ENCODE measurements around the gene GLRB.

DNA sequence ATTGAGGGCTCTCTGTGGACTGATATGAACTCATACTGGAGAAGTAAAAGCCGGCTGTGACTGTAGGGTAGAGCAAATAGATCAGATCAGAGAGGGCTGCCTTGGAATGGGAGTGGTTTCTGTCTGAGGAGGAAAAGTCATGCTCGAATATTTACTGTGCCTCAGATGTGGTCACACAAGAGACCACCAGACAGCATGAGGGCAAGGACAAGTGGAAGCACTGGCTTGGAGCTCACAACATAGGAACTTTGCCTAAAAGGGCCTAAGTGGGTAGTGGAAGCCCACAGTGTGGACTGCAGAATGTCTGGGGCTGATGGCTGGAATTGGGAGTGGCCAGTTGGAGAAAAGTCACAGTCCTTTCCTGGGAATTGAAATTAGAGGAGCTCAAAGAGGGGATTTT lies 19.8 kb downstream of the GLRB start:
- TF ChIP-seq, protein P1, sequence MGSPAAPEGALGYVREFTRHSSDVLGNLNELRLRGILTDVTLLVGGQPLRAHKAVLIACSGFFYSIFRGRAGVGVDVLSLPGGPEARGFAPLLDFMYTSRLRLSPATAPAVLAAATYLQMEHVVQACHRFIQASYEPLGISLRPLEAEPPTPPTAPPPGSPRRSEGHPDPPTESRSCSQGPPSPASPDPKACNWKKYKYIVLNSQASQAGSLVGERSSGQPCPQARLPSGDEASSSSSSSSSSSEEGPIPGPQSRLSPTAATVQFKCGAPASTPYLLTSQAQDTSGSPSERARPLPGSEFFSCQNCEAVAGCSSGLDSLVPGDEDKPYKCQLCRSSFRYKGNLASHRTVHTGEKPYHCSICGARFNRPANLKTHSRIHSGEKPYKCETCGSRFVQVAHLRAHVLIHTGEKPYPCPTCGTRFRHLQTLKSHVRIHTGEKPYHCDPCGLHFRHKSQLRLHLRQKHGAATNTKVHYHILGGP (tag by site-specific recombination; IDR thresholded peaks at IDR 0.05): no peak
- TF ChIP-seq, protein P2, sequence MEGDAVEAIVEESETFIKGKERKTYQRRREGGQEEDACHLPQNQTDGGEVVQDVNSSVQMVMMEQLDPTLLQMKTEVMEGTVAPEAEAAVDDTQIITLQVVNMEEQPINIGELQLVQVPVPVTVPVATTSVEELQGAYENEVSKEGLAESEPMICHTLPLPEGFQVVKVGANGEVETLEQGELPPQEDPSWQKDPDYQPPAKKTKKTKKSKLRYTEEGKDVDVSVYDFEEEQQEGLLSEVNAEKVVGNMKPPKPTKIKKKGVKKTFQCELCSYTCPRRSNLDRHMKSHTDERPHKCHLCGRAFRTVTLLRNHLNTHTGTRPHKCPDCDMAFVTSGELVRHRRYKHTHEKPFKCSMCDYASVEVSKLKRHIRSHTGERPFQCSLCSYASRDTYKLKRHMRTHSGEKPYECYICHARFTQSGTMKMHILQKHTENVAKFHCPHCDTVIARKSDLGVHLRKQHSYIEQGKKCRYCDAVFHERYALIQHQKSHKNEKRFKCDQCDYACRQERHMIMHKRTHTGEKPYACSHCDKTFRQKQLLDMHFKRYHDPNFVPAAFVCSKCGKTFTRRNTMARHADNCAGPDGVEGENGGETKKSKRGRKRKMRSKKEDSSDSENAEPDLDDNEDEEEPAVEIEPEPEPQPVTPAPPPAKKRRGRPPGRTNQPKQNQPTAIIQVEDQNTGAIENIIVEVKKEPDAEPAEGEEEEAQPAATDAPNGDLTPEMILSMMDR (tag by site-specific recombination; IDR thresholded peaks at IDR 0.05): no peak
- TF ChIP-seq, protein P3, sequence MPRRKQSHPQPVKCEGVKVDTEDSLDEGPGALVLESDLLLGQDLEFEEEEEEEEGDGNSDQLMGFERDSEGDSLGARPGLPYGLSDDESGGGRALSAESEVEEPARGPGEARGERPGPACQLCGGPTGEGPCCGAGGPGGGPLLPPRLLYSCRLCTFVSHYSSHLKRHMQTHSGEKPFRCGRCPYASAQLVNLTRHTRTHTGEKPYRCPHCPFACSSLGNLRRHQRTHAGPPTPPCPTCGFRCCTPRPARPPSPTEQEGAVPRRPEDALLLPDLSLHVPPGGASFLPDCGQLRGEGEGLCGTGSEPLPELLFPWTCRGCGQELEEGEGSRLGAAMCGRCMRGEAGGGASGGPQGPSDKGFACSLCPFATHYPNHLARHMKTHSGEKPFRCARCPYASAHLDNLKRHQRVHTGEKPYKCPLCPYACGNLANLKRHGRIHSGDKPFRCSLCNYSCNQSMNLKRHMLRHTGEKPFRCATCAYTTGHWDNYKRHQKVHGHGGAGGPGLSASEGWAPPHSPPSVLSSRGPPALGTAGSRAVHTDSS (tag by site-specific recombination; IDR thresholded peaks at IDR 0.05): no peak
- no peak for TF ChIP-seq YY1 (tag by site-specific recombination; IDR thresholded peaks at IDR 0.05)
- TF ChIP-seq, protein P4, sequence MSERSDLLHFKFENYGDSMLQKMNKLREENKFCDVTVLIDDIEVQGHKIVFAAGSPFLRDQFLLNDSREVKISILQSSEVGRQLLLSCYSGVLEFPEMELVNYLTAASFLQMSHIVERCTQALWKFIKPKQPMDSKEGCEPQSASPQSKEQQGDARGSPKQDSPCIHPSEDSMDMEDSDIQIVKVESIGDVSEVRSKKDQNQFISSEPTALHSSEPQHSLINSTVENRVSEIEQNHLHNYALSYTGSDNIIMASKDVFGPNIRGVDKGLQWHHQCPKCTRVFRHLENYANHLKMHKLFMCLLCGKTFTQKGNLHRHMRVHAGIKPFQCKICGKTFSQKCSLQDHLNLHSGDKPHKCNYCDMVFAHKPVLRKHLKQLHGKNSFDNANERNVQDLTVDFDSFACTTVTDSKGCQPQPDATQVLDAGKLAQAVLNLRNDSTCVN (tag by site-specific recombination; optimal IDR thresholded peaks at IDR 0.05): no peak
- TF ChIP-seq ZNF510 (tag by site-specific recombination; IDR thresholded peaks at IDR 0.05; ENCODE audit: insufficient replicate concordance): no peak
- TF ChIP-seq ZNF292 (tag by site-specific recombination; IDR thresholded peaks at IDR 0.05; ENCODE audit: borderline replicate concordance, low read depth): no peak
- no peak for TF ChIP-seq ZNF211 (tag by site-specific recombination; IDR thresholded peaks at IDR 0.05; ENCODE audit: low read depth)
- TF ChIP-seq ZNF184 (tag by site-specific recombination; IDR thresholded peaks at IDR 0.05): no peak
- TF ChIP-seq, protein P5, sequence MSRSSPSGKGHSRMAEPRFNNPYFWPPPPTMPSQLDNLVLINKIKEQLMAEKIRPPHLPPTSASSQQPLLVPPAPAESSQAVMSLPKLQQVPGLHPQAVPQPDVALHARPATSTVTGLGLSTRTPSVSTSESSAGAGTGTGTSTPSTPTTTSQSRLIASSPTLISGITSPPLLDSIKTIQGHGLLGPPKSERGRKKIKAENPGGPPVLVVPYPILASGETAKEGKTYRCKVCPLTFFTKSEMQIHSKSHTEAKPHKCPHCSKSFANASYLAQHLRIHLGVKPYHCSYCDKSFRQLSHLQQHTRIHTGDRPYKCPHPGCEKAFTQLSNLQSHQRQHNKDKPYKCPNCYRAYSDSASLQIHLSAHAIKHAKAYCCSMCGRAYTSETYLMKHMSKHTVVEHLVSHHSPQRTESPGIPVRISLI (tag by site-specific recombination; IDR thresholded peaks at IDR 0.05): no peak
- TF ChIP-seq, protein P6, sequence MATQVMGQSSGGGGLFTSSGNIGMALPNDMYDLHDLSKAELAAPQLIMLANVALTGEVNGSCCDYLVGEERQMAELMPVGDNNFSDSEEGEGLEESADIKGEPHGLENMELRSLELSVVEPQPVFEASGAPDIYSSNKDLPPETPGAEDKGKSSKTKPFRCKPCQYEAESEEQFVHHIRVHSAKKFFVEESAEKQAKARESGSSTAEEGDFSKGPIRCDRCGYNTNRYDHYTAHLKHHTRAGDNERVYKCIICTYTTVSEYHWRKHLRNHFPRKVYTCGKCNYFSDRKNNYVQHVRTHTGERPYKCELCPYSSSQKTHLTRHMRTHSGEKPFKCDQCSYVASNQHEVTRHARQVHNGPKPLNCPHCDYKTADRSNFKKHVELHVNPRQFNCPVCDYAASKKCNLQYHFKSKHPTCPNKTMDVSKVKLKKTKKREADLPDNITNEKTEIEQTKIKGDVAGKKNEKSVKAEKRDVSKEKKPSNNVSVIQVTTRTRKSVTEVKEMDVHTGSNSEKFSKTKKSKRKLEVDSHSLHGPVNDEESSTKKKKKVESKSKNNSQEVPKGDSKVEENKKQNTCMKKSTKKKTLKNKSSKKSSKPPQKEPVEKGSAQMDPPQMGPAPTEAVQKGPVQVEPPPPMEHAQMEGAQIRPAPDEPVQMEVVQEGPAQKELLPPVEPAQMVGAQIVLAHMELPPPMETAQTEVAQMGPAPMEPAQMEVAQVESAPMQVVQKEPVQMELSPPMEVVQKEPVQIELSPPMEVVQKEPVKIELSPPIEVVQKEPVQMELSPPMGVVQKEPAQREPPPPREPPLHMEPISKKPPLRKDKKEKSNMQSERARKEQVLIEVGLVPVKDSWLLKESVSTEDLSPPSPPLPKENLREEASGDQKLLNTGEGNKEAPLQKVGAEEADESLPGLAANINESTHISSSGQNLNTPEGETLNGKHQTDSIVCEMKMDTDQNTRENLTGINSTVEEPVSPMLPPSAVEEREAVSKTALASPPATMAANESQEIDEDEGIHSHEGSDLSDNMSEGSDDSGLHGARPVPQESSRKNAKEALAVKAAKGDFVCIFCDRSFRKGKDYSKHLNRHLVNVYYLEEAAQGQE (tag by site-specific recombination; IDR thresholded peaks at IDR 0.05): no peak
- no peak for TF ChIP-seq ZNF140 (tag by site-specific recombination; IDR thresholded peaks at IDR 0.05)
- no peak for TF ChIP-seq ZNF629 (tag by site-specific recombination; IDR thresholded peaks at IDR 0.05)
- no peak for TF ChIP-seq ZBTB20 (tag by site-specific recombination; IDR thresholded peaks at IDR 0.05)

Data from HEK293 (cell line).